ENCODE results near the gene F8.

The F8 gene

GRCh38 chrX:155070663-155070974 is 48.1 kb upstream of the F8 start:
- Histone ChIP-seq H2AFZ (ENCODE audit: low read length) (no peak overlapping the region), H3K9me3 (ENCODE audit: low read length) (no peaks in the 10 kb centered on the region), H3K9me2 (ENCODE audit: low read depth, low read length) (no peaks in the 10 kb centered on the region), H3K27me3 (ENCODE audit: insufficient read depth, low read length) (no peaks in the 10 kb centered on the region), H4K20me1 (ENCODE audit: insufficient read depth, low read length) (no peaks in the 10 kb centered on the region), H3K36me3 (ENCODE audit: insufficient read depth, low read length) (peaks cover 3% of the 10 kb centered on the region; the same call in 1 of the 2 replicates), H3K27ac (ENCODE audit: low read depth, low read length, poor library complexity, severe bottlenecking) (peak overlapping the region; percentile 70), H3K79me2 (ENCODE audit: insufficient read depth, low read length) (peaks cover 32% of the 10 kb centered on the region), H3F3A (ENCODE audit: insufficient read depth, low read length) (no peaks in the 10 kb centered on the region), H3K4me2 (ENCODE audit: low read length) (peak overlapping the region; percentile 92), H3K4me1 (ENCODE audit: insufficient read depth, low read length, severe bottlenecking) (peaks cover 41% of the 10 kb centered on the region), H3K4me3 (ENCODE audit: low read depth, low read length, poor library complexity, severe bottlenecking) (peak overlapping the region; percentile 92), H3K9ac (ENCODE audit: low read length) (peak overlapping the region; percentile 97)
- TF ChIP-seq CTCF (IDR thresholded peaks at IDR 0.05; ENCODE audit: low read length) (no peak), EZH2 (IDR thresholded peaks at IDR 0.05; ENCODE audit: borderline replicate concordance, low read length) (no peak)

- no peaks in the 10 kb centered on the region for H3K9me3 ChIP-seq (ENCODE audit: low read length)
- H3F3A ChIP-seq (ENCODE audit: insufficient read depth, low read length) = no peaks in the 10 kb centered on the region
- H3K27me3 ChIP-seq (ENCODE audit: insufficient read depth, low read length) = no peaks in the 10 kb centered on the region
- H3K4me2 ChIP-seq (ENCODE audit: low read length) = peak overlapping the region; percentile 92
- H3K27ac ChIP-seq (ENCODE audit: low read depth, low read length, poor library complexity, severe bottlenecking) = peak overlapping the region; percentile 70
- H4K20me1 ChIP-seq (ENCODE audit: insufficient read depth, low read length) = no peaks in the 10 kb centered on the region
- H3K9me2 ChIP-seq (ENCODE audit: low read depth, low read length) = no peaks in the 10 kb centered on the region
- H3K4me1 ChIP-seq (ENCODE audit: insufficient read depth, low read length, severe bottlenecking) = peaks cover 41% of the 10 kb centered on the region
- H3K36me3 ChIP-seq (ENCODE audit: insufficient read depth, low read length) = peaks cover 3% of the 10 kb centered on the region; the same call in 1 of the 2 replicates
- H3K4me3 ChIP-seq (ENCODE audit: low read depth, low read length, poor library complexity, severe bottlenecking) = peak overlapping the region; percentile 92
- H2AFZ ChIP-seq (ENCODE audit: low read length) = no peak overlapping the region
- no peak for TF ChIP-seq EZH2 (IDR thresholded peaks at IDR 0.05; ENCODE audit: borderline replicate concordance, low read length)
- no peak for TF ChIP-seq CTCF (IDR thresholded peaks at IDR 0.05; ENCODE audit: low read length)
- peak overlapping the region; percentile 97 for H3K9ac ChIP-seq (ENCODE audit: low read length)
- peaks cover 32% of the 10 kb centered on the region for H3K79me2 ChIP-seq (ENCODE audit: insufficient read depth, low read length)
Measured at GRCh38 chrX:155070038-155070437, 47.5 kb upstream of the F8 start.

- Histone ChIP-seq H3F3A (ENCODE audit: insufficient read depth, low read length) (no peaks in the 10 kb centered on the region), H3K9me3 (ENCODE audit: low read length) (no peaks in the 10 kb centered on the region), H3K4me2 (ENCODE audit: low read length) (peak overlapping the region; percentile 92), H4K20me1 (ENCODE audit: insufficient read depth, low read length) (no peaks in the 10 kb centered on the region), H3K4me3 (ENCODE audit: low read depth, low read length, poor library complexity, severe bottlenecking) (peak overlapping the region; percentile 92), H3K79me2 (ENCODE audit: insufficient read depth, low read length) (peaks cover 32% of the 10 kb centered on the region), H3K36me3 (ENCODE audit: insufficient read depth, low read length) (peaks cover 3% of the 10 kb centered on the region; the same call in 1 of the 2 replicates), H3K9me2 (ENCODE audit: low read depth, low read length) (no peaks in the 10 kb centered on the region), H3K4me1 (ENCODE audit: insufficient read depth, low read length, severe bottlenecking) (peaks cover 41% of the 10 kb centered on the region), H2AFZ (ENCODE audit: low read length) (no peak overlapping the region), H3K27me3 (ENCODE audit: insufficient read depth, low read length) (no peaks in the 10 kb centered on the region), H3K27ac (ENCODE audit: low read depth, low read length, poor library complexity, severe bottlenecking) (no peak overlapping the region), H3K9ac (ENCODE audit: low read length) (peak overlapping the region; percentile 97)
- no peak for TF ChIP-seq CTCF (IDR thresholded peaks at IDR 0.05; ENCODE audit: low read length)
Measured at GRCh38 chrX:155069414-155069813, 46.9 kb upstream of the F8 start.
